Measurements from ENCODE around the gene AMY1B. TPM values are rescaled to one million over a fixed set of nuclear protein-coding genes. Genes with fewer than 3 reads are reported as not detected.

The AMY1B gene
- total RNA-seq, 1 donor from 2014 or later: not detected

Other genes with a start within 250 kb of the AMY1B start
- gene RNPC3, start 170.5 kb downstream of the AMY1B start, total RNA-seq: 11.0 and 14.4 TPM in 2 replicates
- 10.6 and 13.8 TPM in 2 replicates for gene AMY2B, start 124.6 kb downstream of the AMY1B start, total RNA-seq
- not detected in 2 replicates for gene AMY2A, start 78.8 kb downstream of the AMY1B start, total RNA-seq
- not detected in 2 replicates for gene AMY1A, start 40.5 kb downstream of the AMY1B start, total RNA-seq
- gene AMY1C, start 53.7 kb upstream of the AMY1B start, total RNA-seq: not detected in 2 replicates

Measured in myocyte (in vitro differentiated cells).